Testis (tissue), 2 donors: ENCODE data around the gene SEC14L1.

ENCODE experiments used
- POLR2A ChIP-seq: fragments of 450-650 bp; IDR thresholded peaks from one replicate; pipeline ENCODE4 v1.6.1; 2017; ENCODE audit warnings: antibody characterized with exemption, mild to moderate bottlenecking, moderate library complexity
- TF ChIP-seq, protein P1 (sequence below), 3 experiments: fragments of 450-650 bp in 2 of 3; fragments of 200-600 bp in 1 of 3; sonication (generic) in 1 of 3; IDR thresholded peaks; one replicate each; pipeline ENCODE4 v1.5.1; 2016 to 2019; ENCODE audit warnings: antibody characterized with exemption in 3 of 3, mild to moderate bottlenecking in 2 of 3, moderate library complexity in 1 of 3

DNA sequence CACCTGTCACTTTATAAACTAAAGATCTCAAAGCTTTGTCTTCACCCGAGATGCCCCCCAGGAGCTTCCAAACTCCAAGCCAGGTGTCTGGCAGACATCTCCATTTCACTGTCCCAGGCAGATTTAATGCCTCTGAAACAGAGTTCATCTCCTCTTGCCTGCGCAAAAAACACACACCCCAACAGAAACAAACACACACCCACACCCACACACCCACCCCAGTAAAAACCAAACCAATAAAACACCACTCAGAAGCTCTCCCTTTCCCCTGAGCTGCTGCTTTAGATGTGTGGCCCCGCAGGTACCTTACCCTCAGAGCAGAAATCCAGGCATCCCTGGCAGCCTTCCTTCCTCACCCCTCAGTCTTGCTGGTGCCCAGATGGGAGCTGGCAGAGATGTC is 14.4 kb downstream of the SEC14L1 start:
- TF ChIP-seq, protein P1, sequence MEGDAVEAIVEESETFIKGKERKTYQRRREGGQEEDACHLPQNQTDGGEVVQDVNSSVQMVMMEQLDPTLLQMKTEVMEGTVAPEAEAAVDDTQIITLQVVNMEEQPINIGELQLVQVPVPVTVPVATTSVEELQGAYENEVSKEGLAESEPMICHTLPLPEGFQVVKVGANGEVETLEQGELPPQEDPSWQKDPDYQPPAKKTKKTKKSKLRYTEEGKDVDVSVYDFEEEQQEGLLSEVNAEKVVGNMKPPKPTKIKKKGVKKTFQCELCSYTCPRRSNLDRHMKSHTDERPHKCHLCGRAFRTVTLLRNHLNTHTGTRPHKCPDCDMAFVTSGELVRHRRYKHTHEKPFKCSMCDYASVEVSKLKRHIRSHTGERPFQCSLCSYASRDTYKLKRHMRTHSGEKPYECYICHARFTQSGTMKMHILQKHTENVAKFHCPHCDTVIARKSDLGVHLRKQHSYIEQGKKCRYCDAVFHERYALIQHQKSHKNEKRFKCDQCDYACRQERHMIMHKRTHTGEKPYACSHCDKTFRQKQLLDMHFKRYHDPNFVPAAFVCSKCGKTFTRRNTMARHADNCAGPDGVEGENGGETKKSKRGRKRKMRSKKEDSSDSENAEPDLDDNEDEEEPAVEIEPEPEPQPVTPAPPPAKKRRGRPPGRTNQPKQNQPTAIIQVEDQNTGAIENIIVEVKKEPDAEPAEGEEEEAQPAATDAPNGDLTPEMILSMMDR (IDR thresholded peaks at IDR 0.05): no peak
- TF ChIP-seq POLR2A: no peak
